Naive B cell (primary cell): ENCODE results near the gene KANSL1. TPM values are rescaled to one million over a fixed set of nuclear protein-coding genes. Genes with fewer than 3 reads are reported as not detected.

Experiments used
- ATAC-seq, 2 donors: fragments of 150-1000 bp; cut with Tn5 transposase; 2 replicates each; pipeline ENCODE4 v1.10.0; 2021; ENCODE audit warnings: low read depth in 2 of 2, mild to moderate bottlenecking in 2 of 2, moderate library complexity in 2 of 2
- DNase-seq: peaks from one replicate; pipeline ENCODE4 v3.0.0; 2022
- H3K27ac Mint-ChIP-seq, 6 donors: one replicate each; pipeline ENCODE4 v1.8.0; 2020 to 2022; ENCODE audit warnings: mild to moderate bottlenecking in 6 of 6, mixed read lengths in 6 of 6, moderate library complexity in 5 of 6, inconsistent platforms in 2 of 6
- H3K27me3 Mint-ChIP-seq, 3 donors: one replicate each; pipeline ENCODE4 v1.8.0; 2021 to 2022; ENCODE audit warnings: mixed read lengths in 3 of 3, mild to moderate bottlenecking in 1 of 3
- H3K36me3 Mint-ChIP-seq, 2 donors: one replicate each; pipeline ENCODE4 v1.8.0; 2020 to 2022; ENCODE audit warnings: mixed read lengths in 2 of 2, inconsistent platforms in 1 of 2, mild to moderate bottlenecking in 1 of 2
- H3K4me1 Mint-ChIP-seq, 3 donors: one replicate each; pipeline ENCODE4 v1.8.0; 2020 to 2022; ENCODE audit warnings: mixed read lengths in 3 of 3, inconsistent platforms in 1 of 3, mild to moderate bottlenecking in 1 of 3, moderate library complexity in 1 of 3
- H3K4me3 Mint-ChIP-seq, 8 donors: one replicate each; pipeline ENCODE4 v1.8.0; 2020 to 2022; ENCODE audit warnings: mild to moderate bottlenecking in 8 of 8, mixed read lengths in 8 of 8, moderate library complexity in 8 of 8, inconsistent platforms in 2 of 8
- H3K9me3 Mint-ChIP-seq, 7 donors: one replicate each; pipeline ENCODE4 v1.8.0; 2020 to 2022; ENCODE audit warnings: mixed read lengths in 7 of 7, mild to moderate bottlenecking in 5 of 7, inconsistent platforms in 2 of 7, moderate library complexity in 1 of 7
- polyA plus RNA-seq, 6 donors: library from polyadenylated mRNA; unstranded; fragments of 300-500 nt; fragmentation: Illumina TruSeq; gene quantifications; one replicate each; pipeline ENCODE4 v1.2.3, GENCODE V29; 2021; ENCODE audit warnings: low read depth in 6 of 6

Gene KANSL1
- polyA plus RNA-seq, 6 donors from 2014 or later: 5.8 to 27.5 (median 16.5) TPM

GRCh38 chr17:46085522-46085921, 107.7 kb downstream of the KANSL1 start:
- DNase-seq: no peak
- Mint-ChIP-seq H3K36me3 (peaks cover 0 to 6% of the 10 kb centered on the region in 2 donors), H3K4me1 (peaks cover 27 to 50% (median 50%) of the 10 kb centered on the region in 3 donors), H3K27me3 (no peaks in the 10 kb centered on the region), H3K9me3 (no peaks in the 10 kb centered on the region), H3K4me3 (no peak overlapping the region), H3K27ac (peak overlapping the region in 3 of 6 donors; percentile 16 to 50 (median 47))
- no peak for ATAC-seq

- DNase-seq: no peak
- no peaks in the 10 kb centered on the region for H3K27me3 Mint-ChIP-seq
- no peaks in the 10 kb centered on the region for H3K9me3 Mint-ChIP-seq
- peaks cover 0 to 6% of the 10 kb centered on the region in 2 donors for H3K36me3 Mint-ChIP-seq
- ATAC-seq: no peak
- H3K4me3 Mint-ChIP-seq: no peak overlapping the region
- H3K27ac Mint-ChIP-seq: peak overlapping the region in 4 of 6 donors; percentile 44 to 72 (median 58)
- H3K4me1 Mint-ChIP-seq: peaks cover 16 to 30% (median 28%) of the 10 kb centered on the region in 3 donors
Observed at GRCh38 chr17:46082257-46082656, 111.0 kb downstream of the KANSL1 start.

- H3K36me3 Mint-ChIP-seq: peaks cover 0 to 6% of the 10 kb centered on the region in 2 donors
- no peaks in the 10 kb centered on the region for H3K9me3 Mint-ChIP-seq
- no peak overlapping the region for H3K27ac Mint-ChIP-seq
- ATAC-seq: no peak
- H3K27me3 Mint-ChIP-seq: no peaks in the 10 kb centered on the region
- H3K4me3 Mint-ChIP-seq: no peak overlapping the region
- DNase-seq: no peak
- H3K4me1 Mint-ChIP-seq: peaks cover 8 to 23% (median 16%) of the 10 kb centered on the region in 3 donors
Observed at GRCh38 chr17:46081018-46081320, 112.3 kb downstream of the KANSL1 start.

GRCh38 chr17:46080118-46081017, 112.9 kb downstream of the KANSL1 start:
- no peaks in the 10 kb centered on the region for H3K9me3 Mint-ChIP-seq
- H3K36me3 Mint-ChIP-seq: peaks cover 0 to 6% of the 10 kb centered on the region in 2 donors
- H3K27ac Mint-ChIP-seq: no peak overlapping the region
- DNase-seq (no peak), ATAC-seq (no peak)
- no peak overlapping the region for H3K4me3 Mint-ChIP-seq
- no peaks in the 10 kb centered on the region for H3K27me3 Mint-ChIP-seq
- H3K4me1 Mint-ChIP-seq: peaks cover 8 to 18% (median 13%) of the 10 kb centered on the region in 3 donors

GRCh38 chr17:46078675-46079074, 114.6 kb downstream of the KANSL1 start:
- Mint-ChIP-seq H3K9me3 (no peaks in the 10 kb centered on the region), H3K27me3 (no peaks in the 10 kb centered on the region), H3K27ac (peak overlapping the region in 3 of 6 donors; percentile 6 to 57 (median 53)), H3K4me3 (no peak overlapping the region), H3K4me1 (peaks cover 5 to 8% (median 7%) of the 10 kb centered on the region in 3 donors), H3K36me3 (peaks cover 0 to 6% of the 10 kb centered on the region in 2 donors)
- no peak for DNase-seq
- ATAC-seq: no peak

- ATAC-seq: no peak
- Mint-ChIP-seq H3K27ac (peak overlapping the region in 2 of 6 donors; percentile 39 to 49), H3K4me1 (peaks cover 0 to 5% (median 3%) of the 10 kb centered on the region in 3 donors), H3K36me3 (no peaks in the 10 kb centered on the region), H3K27me3 (no peaks in the 10 kb centered on the region), H3K4me3 (no peak overlapping the region), H3K9me3 (no peaks in the 10 kb centered on the region)
- no peak for DNase-seq
Observed at GRCh38 chr17:46074540-46074939, 118.7 kb downstream of the KANSL1 start.

- Mint-ChIP-seq H3K36me3 (no peaks in the 10 kb centered on the region), H3K9me3 (no peaks in the 10 kb centered on the region), H3K4me1 (peaks cover 0 to 5% (median 3%) of the 10 kb centered on the region in 3 donors), H3K4me3 (no peak overlapping the region), H3K27me3 (no peaks in the 10 kb centered on the region), H3K27ac (peak overlapping the region in 1 of 6 donors; percentile 12)
- no peak for DNase-seq
- no peak for ATAC-seq
Observed at GRCh38 chr17:46072998-46073397, 120.2 kb downstream of the KANSL1 start.

GRCh38 chr17:46071796-46072195, 121.4 kb downstream of the KANSL1 start:
- Mint-ChIP-seq H3K27me3 (no peaks in the 10 kb centered on the region), H3K4me1 (peaks cover 0 to 5% (median under 1%) of the 10 kb centered on the region in 3 donors), H3K36me3 (peaks cover 5 to 6% of the 10 kb centered on the region in 2 donors), H3K27ac (no peak overlapping the region), H3K9me3 (no peaks in the 10 kb centered on the region), H3K4me3 (no peak overlapping the region)
- no peak for DNase-seq
- ATAC-seq: no peak

- ATAC-seq (no peak), DNase-seq (no peak)
- Mint-ChIP-seq H3K4me1 (peaks cover 0 to 6% (median 4%) of the 10 kb centered on the region in 3 donors), H3K9me3 (no peaks in the 10 kb centered on the region), H3K4me3 (no peak overlapping the region), H3K27me3 (no peaks in the 10 kb centered on the region), H3K27ac (peak overlapping the region in 4 of 6 donors; percentile 7 to 48 (median 27)), H3K36me3 (peaks cover 10 to 12% of the 10 kb centered on the region in 2 donors)
Observed at GRCh38 chr17:46064460-46064859, 128.8 kb downstream of the KANSL1 start.

GRCh38 chr17:46063241-46063640, 130.0 kb downstream of the KANSL1 start:
- ATAC-seq (no peak), DNase-seq (no peak)
- Mint-ChIP-seq H3K4me1 (peaks cover 0 to 9% (median 4%) of the 10 kb centered on the region in 3 donors), H3K27ac (peak overlapping the region in 1 of 6 donors; percentile 20), H3K4me3 (no peak overlapping the region), H3K9me3 (no peaks in the 10 kb centered on the region), H3K27me3 (no peaks in the 10 kb centered on the region), H3K36me3 (peaks cover 10 to 12% of the 10 kb centered on the region in 2 donors)

- Mint-ChIP-seq H3K27me3 (no peaks in the 10 kb centered on the region), H3K9me3 (no peaks in the 10 kb centered on the region), H3K27ac (no peak overlapping the region), H3K4me3 (no peak overlapping the region), H3K36me3 (peaks cover under 1 to 6% of the 10 kb centered on the region in 2 donors), H3K4me1 (peaks cover 4 to 9% (median 5%) of the 10 kb centered on the region in 3 donors)
- DNase-seq: no peak
- ATAC-seq: no peak
Observed at GRCh38 chr17:46061435-46061834, 131.8 kb downstream of the KANSL1 start.

GRCh38 chr17:46060461-46060860, 132.8 kb downstream of the KANSL1 start:
- no peak overlapping the region for H3K27ac Mint-ChIP-seq
- peaks cover 0 to 6% of the 10 kb centered on the region in 2 donors for H3K36me3 Mint-ChIP-seq
- H3K4me1 Mint-ChIP-seq: peaks cover 4 to 9% (median 5%) of the 10 kb centered on the region in 3 donors

GRCh38 chr17:46059486-46059885, 133.7 kb downstream of the KANSL1 start:
- DNase-seq (no peak), ATAC-seq (no peak)
- no peaks in the 10 kb centered on the region for H3K27me3 Mint-ChIP-seq
- peaks cover 5 to 9% (median 6%) of the 10 kb centered on the region in 3 donors for H3K4me1 Mint-ChIP-seq
- peak overlapping the region in 3 of 6 donors; percentile 43 to 85 (median 74) for H3K27ac Mint-ChIP-seq
- no peak overlapping the region for H3K4me3 Mint-ChIP-seq
- H3K36me3 Mint-ChIP-seq: peaks cover 3 to 5% of the 10 kb centered on the region in 2 donors
- no peaks in the 10 kb centered on the region for H3K9me3 Mint-ChIP-seq

More at GRCh38 chr17:46060461-46060860, 132.8 kb downstream of the KANSL1 start:
- Mint-ChIP-seq H3K9me3 (no peaks in the 10 kb centered on the region), H3K4me3 (no peak overlapping the region), H3K27me3 (no peaks in the 10 kb centered on the region)
- ATAC-seq: no peak
- no peak for DNase-seq

- Mint-ChIP-seq H3K27ac (peak overlapping the region in 1 of 6 donors; percentile 36), H3K36me3 (peaks cover 0 to 8% of the 10 kb centered on the region in 2 donors)
Observed at GRCh38 chr17:46057366-46057765, 135.9 kb downstream of the KANSL1 start.

More at GRCh38 chr17:46057366-46057765, 135.9 kb downstream of the KANSL1 start:
- Mint-ChIP-seq H3K4me3 (no peak overlapping the region), H3K9me3 (no peaks in the 10 kb centered on the region), H3K27me3 (no peaks in the 10 kb centered on the region), H3K4me1 (peaks cover 5 to 9% (median 5%) of the 10 kb centered on the region in 3 donors)
- DNase-seq: no peak
- ATAC-seq: no peak
